Hematopoietic multipotent progenitor cell (in vitro differentiated cells): Measurements from ENCODE around the gene NPR1. TPM values are rescaled to one million over a fixed set of nuclear protein-coding genes. Genes with fewer than 3 reads are reported as not detected.

Experiments used
- DNase-seq, 3 donors: peaks; one replicate each; pipeline ENCODE4 v3.0.0-alpha.2; 2011 to 2015; ENCODE audit warnings: low read depth in 2 of 3, low spot score in 2 of 3
- total RNA-seq: library from RNA; depleted of rRNA; stranded (reverse); fragments of >200 nt; gene quantifications from one replicate; pipeline ENCODE4 v1.2.3, GENCODE V29; 2012

Gene NPR1
- total RNA-seq, 1 donor: 0.27 TPM

DNA sequence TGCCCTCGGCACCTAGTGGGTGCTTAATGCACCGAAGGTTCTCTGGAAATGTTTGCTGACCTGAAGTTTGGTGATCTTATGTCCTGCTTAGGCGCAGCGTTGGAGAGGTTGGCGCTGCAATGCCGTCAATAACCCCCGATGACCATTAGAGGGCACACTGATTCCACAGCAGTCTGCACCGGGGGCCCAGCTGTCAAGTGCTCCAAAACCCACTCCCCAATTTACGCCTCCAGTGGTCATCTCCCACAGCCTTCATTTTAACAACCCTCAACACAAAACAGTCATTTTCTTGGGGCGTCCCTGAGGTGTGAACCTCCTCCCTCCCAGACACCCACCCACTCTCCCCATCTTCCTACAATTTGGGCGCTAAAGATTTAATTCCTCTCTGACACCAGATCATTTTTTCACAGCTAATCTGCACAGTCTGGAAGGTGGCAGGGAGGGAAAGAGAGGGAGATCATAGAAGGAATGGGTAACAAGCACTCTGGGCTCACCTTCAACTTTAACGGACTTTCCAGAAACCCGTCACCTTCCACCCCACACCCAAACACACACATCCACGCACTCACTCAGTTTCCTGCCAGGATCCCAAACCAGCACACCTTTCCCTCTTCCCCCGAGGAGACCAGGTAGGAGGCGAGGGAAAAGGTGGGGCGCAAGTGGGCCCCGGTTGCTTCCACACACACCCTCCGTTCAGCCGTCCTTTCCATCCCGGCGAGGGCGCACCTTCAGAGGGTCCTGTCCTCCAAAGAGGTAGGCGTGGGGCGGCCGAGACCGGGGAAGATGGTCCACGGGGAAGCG is 570 bp upstream of the NPR1 start:
- peak in 2 of 3 donors; percentile 37 to 60 for DNase-seq

DNA sequence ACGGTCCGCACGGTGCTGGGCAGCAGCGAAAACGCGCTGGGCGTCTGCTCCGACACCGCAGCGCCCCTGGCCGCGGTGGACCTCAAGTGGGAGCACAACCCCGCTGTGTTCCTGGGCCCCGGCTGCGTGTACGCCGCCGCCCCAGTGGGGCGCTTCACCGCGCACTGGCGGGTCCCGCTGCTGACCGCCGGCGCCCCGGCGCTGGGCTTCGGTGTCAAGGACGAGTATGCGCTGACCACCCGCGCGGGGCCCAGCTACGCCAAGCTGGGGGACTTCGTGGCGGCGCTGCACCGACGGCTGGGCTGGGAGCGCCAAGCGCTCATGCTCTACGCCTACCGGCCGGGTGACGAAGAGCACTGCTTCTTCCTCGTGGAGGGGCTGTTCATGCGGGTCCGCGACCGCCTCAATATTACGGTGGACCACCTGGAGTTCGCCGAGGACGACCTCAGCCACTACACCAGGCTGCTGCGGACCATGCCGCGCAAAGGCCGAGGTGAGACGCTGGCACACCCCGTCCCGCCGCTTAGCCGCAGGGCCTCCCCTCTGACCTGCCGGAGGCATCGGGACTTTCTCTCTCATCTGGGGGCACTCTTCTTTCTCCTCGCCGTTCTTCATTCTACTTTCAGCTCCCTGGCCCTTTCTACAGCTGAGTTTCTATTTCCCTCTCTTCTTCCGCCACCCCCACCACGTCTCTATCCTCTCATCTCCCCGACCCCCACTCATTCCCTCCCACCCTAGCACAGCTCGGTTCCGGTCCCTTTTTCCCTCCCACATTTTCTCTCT is 1.0 kb downstream of the NPR1 start:
- DNase-seq: peak in 1 of 3 donors; percentile 43

DNA sequence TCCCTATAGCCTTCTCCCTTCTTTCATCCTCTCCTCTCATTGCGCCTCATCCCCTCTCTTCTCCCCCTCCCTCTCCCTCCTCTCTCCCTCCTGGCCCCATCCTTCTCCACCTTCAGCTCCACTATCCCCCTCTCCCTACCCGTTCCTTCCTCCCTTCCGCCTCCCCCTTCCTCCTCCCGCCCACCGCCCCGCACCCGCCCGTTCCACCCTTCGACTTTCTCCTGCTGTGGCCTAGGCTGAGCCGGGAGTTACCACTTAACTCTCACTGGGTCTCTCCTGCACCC is 1.6 kb downstream of the NPR1 start:
- DNase-seq: no peak

DNA sequence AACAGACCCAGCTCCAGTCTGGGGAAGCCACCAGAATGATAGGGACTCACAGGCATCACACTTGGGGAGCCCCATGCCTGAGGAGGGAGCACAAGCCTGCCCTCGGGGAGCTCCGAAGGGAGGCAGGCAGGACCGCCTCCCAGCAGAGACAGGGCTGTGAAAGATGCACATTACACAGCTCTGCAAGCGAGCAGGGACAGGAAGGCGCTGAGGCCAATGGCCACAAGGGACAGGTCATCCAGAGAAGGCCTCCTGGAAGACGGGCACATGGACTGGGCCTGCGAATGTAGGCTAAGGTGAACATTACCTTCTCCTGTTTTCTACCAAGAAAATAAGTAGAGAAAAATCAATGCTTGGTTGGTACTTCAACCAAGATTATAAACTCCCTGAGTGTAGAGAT is 4.2 kb downstream of the NPR1 start:
- DNase-seq: no peak

DNA sequence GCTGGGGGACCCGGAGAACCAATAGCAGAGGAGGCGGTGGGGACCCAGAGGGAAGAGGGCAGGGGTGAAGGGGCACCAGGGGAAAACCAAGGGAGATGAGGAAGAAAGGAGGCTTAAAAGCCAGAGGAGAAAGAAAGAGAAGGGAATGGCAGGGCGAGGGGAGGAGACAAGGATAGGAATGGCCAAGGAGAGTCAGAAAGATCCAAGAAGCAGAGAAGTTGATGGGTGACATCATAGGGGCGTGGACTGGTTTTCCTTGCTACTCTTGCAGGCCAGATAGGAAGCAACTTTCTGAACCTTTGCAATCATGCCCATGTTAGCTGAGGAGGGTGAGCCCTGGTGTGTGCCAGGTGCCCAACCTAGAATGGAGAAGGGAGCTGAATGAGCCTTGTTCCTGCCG is 5.4 kb downstream of the NPR1 start:
- no peak for DNase-seq

DNA sequence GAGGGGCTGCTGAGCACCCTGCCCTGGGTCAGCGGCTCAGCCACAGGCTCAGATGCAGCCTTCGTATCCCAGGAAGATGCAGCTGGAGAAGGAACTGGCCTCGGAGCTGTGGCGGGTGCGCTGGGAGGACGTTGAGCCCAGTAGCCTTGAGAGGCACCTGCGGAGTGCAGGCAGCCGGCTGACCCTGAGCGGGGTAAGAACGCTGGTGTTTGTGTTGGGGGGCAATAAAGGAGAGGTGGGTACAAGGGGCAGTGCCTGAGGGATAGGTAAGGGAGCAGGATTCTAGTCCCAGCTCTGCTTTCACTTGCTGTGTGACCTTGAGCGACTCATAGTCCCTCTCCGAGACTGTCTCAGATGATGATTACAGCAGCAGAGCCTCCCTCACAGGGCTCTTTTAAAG is 6.4 kb downstream of the NPR1 start:
- no peak for DNase-seq

DNA sequence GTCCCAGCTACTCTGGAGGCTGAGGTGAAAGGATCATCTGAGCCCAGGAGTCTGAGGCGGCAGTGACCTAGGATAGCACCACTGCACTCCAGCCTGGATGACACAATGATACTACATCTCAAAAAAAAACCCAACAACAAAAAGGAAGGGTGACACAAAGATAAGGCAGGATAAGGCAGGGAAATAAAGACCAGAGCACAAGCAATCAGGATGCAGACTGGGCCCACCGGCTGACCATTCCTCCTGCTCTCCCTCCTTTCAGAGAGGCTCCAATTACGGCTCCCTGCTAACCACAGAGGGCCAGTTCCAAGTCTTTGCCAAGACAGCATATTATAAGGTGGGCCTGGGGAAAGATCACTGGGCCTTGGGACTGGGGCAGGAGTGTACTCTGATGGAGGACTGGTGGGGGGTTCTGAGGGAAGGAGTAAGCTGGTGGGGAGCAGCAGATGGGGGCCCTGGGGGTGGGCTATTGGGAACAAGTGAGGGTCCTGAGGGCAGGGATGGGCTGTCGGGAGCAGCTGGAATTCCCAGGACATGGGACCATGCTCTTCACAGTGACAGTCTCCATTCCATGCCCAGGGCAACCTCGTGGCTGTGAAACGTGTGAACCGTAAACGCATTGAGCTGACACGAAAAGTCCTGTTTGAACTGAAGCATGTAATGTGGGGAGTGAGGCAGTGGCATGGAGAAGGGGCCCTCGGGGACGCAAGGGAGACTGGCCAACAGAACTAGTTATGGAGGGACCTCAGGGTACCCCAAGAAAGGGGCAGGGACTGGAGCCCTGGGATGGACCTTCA is 7.3 kb downstream of the NPR1 start:
- no peak for DNase-seq

DNA sequence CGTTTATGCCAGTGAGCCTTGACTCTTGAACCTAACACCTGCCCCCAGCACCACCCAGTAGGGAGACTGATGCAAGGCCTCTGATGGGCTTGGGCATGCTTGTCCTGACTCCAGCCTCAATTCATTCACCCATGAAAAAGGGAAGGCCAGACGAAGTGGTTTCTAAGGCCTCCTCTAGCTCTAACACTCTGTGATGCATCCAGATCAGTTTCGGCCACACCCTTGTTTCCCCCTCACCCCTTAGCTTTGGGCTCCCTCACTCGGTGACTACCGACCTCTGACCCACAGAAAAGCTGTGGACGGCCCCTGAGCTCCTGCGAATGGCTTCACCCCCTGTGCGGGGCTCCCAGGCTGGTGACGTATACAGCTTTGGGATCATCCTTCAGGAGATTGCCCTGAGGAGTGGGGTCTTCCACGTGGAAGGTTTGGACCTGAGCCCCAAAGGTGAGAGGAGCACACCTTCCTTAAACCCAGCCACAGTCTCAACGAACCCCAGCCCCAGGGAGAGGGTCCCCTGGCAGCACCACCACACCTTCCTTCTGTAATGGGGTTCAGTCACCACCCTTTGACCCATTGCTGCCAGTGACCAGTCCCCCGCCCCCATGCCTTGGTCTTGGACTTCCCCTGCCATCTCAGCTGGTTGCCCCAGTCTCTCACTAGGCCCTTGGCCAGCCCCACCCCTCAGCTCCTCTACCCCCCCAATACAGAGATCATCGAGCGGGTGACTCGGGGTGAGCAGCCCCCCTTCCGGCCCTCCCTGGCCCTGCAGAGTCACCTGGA is 9.0 kb downstream of the NPR1 start:
- DNase-seq: no peak

DNA sequence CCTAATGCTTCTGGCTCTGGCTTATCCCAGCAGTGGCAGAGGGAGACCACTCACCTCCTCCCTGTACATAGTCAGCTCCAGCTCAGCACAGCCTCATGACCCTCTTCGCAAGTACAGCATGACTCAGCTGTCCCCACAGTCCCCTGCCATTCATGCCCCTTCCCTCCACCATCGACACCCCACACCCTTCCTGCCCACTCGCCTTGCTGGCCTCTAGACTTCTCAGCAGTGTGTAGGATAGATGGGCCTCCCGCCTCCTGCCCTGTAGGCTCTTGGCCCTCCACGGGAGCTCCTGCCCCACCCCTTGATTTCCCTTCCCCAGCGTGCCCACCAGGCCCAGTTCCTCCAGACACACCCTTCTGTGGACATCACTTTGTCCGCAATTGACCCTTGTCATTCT is 9.8 kb downstream of the NPR1 start:
- DNase-seq: no peak

DNA sequence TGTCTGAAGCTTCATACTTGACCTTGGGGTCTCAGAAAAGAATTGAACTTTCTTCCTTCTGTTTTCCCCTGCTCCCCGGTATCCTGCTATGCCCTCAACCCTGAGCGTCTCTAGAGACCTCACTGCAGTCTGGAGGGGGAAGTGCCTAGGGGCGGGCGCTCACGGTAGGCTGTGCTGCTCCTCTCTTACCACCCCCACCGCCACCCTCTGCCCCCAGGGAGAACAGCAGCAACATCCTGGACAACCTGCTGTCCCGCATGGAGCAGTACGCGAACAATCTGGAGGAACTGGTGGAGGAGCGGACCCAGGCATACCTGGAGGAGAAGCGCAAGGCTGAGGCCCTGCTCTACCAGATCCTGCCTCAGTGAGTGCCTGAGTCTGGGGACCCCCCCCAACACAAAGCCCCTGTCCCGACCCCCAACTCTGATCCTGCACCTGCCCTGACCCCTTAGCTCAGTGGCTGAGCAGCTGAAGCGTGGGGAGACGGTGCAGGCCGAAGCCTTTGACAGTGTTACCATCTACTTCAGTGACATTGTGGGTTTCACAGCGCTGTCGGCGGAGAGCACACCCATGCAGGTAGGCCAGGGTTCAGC is 10.3 kb downstream of the NPR1 start:
- DNase-seq: no peak

DNA sequence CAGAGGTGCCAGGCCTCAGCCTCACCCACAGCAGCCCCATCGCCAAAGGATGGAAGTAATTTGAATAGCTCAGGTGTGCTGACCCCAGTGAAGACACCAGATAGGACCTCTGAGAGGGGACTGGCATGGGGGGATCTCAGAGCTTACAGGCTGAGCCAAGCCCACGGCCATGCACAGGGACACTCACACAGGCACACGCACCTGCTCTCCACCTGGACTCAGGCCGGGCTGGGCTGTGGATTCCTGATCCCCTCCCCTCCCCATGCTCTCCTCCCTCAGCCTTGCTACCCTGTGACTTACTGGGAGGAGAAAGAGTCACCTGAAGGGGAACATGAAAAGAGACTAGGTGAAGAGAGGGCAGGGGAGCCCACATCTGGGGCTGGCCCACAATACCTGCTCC is 15.0 kb downstream of the NPR1 start:
- DNase-seq: no peak

DNA sequence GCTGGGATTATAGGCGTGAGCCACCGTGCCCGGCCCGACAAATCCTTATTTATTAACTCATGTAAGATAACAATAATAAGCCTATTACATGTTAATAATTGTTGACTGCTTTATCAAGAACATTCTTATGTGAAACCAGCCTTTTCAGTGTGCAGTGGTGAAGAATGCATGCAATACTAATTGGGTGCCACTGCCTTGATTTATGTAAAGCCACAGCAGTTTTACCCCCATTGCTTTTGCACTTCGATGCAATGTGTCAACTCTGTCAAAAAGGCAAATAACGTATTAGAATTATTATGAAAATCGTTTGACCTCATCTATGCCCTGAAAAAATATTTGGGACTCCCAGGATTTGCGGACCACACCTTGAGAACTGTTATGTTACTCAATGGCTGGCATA is 18.3 kb downstream of the NPR1 start:
- DNase-seq: no peak

DNA sequence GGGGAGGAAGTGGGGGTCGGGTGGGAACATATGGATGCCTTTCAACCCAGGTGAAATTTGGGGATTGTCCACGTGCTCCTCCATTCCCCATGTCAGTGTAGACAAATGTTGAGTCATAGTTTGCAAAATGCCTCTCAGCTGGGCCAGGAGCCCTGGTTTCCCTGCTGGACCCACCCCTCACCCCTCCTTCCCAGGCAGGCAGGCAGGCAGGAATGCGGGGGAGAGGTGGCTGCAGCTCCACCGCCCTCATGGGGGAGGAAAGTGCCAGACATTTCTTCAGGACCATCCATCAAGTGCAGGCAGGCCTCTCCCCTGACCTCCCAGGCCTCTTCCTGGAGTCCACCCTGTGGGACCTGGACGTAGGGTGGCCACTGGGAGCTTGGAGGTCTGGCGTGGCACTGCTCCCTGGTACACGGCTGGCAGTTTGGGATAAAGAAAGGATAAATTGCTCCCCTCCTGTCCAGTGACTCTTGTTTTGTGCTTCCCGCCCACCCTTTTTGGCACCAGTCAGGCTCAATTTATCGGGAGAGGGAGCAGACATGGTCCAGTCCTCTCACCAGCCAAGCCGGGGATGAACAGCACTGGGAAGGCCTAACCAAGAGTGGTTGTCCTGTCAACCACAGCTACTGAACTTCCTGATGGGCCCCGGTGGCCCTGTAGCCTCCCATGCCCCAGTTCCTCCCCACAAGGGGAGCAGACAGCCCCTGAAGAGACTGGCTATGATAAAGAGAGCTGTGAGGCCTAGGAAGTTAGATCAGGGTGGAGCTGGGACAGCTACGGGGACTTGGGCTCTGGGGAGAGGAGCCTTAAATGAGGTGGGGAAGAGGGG is 18.9 kb downstream of the NPR1 start:
- peak in 1 of 3 donors; percentile 18 for DNase-seq

DNA sequence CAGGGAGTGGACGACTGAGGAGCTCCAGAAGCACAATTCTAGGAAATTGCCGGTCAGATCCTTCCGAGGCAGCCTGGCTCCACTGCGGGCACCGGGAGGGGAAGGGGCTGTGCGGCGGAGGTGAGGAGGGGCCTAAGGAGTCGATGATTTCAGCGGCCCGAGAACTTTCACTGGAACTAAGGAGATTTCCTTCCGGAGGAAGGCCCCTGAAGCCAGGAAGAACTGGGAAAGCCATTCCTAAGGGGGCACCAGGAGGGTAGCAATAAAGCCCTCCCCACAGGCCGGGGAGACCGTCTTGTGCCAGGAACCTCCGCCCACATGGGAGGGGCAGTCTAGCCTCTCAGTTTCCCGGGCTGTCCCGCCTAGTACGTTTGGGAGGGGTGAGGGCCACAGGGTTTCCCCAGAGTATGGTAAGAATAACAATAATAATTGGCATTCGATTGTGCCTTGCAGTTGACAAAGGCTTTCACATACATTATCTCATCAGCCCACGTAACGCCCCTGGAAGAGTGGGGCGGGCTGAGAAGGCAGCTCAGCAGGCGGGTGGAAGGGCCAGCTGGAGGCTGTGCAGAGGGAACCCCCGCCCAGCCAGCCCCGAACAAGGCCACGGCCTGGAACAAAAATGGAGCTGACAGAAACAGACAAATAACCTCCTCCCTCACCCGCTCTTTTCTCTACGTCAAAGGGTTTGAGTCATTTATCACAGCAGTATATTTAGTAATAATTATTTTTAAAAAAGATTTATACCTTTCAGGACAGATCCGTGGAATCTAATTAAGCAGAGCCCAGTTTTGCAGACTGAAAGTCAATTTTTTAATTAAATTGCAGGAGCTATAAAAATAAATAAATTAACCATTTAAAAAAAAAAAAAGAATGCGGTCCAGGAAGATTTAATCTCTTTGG is 19.8 kb downstream of the NPR1 start:
- peak in 2 of 3 donors; percentile 39 to 69 for DNase-seq

DNA sequence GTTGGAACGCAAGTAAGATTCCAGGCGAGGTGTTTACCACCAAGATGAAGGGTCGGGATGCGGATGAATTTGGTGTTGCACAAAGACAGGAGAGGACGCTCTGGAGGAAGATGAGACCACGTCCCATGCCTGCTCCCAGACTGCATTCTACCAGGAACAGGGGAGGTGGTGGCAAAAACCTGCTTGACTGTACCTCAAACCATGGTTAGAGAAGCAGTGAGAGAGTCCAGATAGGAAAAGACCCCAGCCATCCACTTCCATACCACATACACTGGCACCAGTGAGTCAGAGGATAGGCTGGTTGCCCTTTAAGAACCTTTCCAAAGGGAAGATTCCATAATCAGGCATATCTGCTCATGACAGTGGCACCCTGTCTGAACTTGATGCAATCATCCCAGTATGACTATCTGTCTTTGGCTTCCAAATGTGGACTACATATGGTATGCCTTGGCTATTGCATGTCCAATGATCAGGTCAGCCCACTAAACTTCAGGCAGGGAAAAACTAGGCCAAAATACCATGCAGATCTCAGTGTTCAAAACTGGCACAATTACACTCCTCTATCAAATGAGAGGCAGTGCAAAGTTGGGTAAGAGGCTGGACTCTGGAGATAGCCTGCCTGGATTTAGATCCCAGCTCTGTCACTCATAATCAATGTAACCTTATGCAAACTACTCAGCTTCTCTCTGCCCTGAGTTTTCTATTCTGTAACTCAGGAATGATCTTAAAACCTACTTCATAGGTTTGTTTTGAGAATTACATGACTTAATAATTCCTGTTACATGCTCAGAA is 20.6 kb downstream of the NPR1 start:
- no peak for DNase-seq

DNA sequence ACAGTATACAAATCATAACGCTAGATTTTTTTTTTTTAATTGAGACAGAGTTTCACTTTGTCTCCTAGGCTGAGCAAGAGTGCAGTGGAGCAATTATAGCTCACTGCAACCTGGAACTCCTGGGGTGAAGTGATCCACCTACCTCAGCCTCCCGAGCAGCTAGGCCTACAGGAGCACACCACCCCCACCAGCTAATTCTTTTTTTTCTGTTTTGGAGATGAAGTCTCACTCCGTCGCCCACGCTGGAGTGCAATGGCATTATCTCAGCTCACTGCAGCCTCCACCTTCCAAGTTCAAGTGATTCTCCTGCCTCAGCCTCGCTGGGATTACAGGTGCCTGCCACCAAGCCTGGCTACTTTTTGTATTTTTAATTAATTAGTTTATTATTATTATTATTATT is 21.3 kb downstream of the NPR1 start:
- no peak for DNase-seq

DNA sequence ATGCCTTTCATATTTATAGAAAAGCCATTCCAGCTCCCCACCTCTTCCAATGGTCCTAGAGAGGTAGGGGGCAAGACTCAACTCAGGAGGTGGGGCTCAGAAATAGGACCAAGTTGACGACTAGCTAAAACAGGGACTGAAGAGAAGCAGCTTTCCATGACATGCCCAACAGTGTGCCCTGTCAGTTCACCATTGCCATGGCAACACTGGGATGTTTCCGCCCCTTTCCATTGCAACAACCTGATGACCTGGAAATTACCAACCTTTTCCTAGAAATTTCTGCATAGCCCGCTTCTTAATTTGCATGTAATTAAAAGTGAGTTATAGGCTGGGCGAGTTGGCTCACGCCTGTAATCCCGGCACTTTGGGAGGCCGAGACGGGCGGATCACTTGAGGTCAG is 27.0 kb downstream of the NPR1 start:
- DNase-seq: no peak

DNA sequence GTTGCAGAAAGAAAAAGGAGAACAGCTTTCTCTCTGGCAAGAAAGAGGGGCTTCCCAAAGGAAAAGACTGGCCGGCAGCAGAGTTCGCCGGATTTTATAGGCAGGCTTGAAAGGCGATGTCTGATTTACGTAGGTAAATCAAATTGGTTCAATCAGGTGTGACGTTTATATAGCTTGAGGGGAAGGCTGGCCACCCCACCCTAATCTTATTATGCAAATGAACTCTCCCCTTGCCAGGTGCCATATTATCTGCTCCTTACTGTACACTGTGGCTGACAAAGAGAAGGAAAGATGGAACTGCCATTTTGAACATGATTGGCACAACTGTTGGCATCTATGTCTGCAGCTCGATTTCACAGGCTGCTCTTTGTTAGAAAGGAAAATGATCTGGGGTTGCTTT is 32.5 kb downstream of the NPR1 start:
- DNase-seq: no peak
